ENCODE measurements around the gene RIMS4. TPM values are rescaled to one million over a fixed set of nuclear protein-coding genes. Genes with fewer than 3 reads are reported as not detected.

The RIMS4 gene
- total and polyA plus RNA-seq, 2 of the 8 experiments (the other 6 are each of a cell fraction or from before 2014, with no cell fraction given), result 13.3 to 44.2 TPM

- FAIRE-seq (no peak), DNase-seq (ENCODE audit: low read depth in 1 of 2, low spot score in 2 of 2) (no peak)
- H3K56ac ChIP-seq (replicated peaks; ENCODE audit: insufficient read length, low read depth, low read length), result no peak overlapping the region
- peak overlapping the region; percentile 66; the same call in 1 of the 2 replicates for H2AFZ ChIP-seq (ENCODE audit: low read length)
- H3K79me1 ChIP-seq (ENCODE audit: low read depth, low read length), result no peaks in the 10 kb centered on the region
- no peak overlapping the region for H3K4me3 ChIP-seq (ENCODE audit: extremely low read depth in 1 of 4, insufficient read depth in 2 of 4, low read depth in 3 of 4, low read length in 4 of 4)
- H3K18ac ChIP-seq (ENCODE audit: extremely low read depth, low read length), result no peak overlapping the region
- no peaks in the 10 kb centered on the region; the same call in 1 of the 2 replicates for H3K23me2 ChIP-seq (ENCODE audit: low read depth, low read length)
- no peaks in the 10 kb centered on the region for H3K36me3 ChIP-seq (ENCODE audit: control insufficient read depth in 2 of 4, insufficient read depth in 4 of 4, low read length in 3 of 4)
- H2BK5ac ChIP-seq (ENCODE audit: low read depth, low read length), result no peak overlapping the region
- H2AK5ac ChIP-seq (ENCODE audit: low read depth, low read length), result no peak overlapping the region
- POLR2A ChIA-PET (ENCODE audit: partially characterized antibody), result no interaction called here
- no peak overlapping the region for H3K9ac ChIP-seq (replicated peaks in 1 of 4; ENCODE audit: extremely low read depth in 1 of 4, low read depth in 3 of 4, low read length in 3 of 4)
- no peak overlapping the region for H2BK120ac ChIP-seq (replicated peaks; ENCODE audit: low read depth, low read length)
- no peak overlapping the region for H4K5ac ChIP-seq (ENCODE audit: insufficient read length, low read depth, low read length)
- no peaks in the 10 kb centered on the region for H3K79me2 ChIP-seq (ENCODE audit: control insufficient read depth in 1 of 2, insufficient read depth in 2 of 2, low read length in 2 of 2)
- no peak overlapping the region for H3K27ac ChIP-seq (ENCODE audit: low read depth, low read length)
- H2BK15ac ChIP-seq (ENCODE audit: low read length), result no peak overlapping the region
- no peak overlapping the region for H3K23ac ChIP-seq (ENCODE audit: insufficient read length)
- no peaks in the 10 kb centered on the region for H3K9me3 ChIP-seq (ENCODE audit: insufficient read depth in 2 of 2, low read depth in 1 of 2, low read length in 1 of 2)
- no peaks in the 10 kb centered on the region; a peak in 3 of 7 replicates for H3K4me1 ChIP-seq (replicated peaks in 1 of 4; ENCODE audit: control insufficient read depth in 3 of 4, insufficient read depth in 4 of 4, low read length in 3 of 4)
- H2BK20ac ChIP-seq (ENCODE audit: low read length), result no peak overlapping the region
- CTCF ChIA-PET (ENCODE audit: partially characterized antibody), result interaction anchor here (1.0 to 2.2 kb wide), 5 partner anchors 9 to 91 kb away, joined by 3 to 12 read pairs (median 5); no protein-coding TSS in a partner anchor
- H2BK12ac ChIP-seq (ENCODE audit: low read depth, low read length), result no peak overlapping the region
- no peak overlapping the region for H3K14ac ChIP-seq (ENCODE audit: insufficient read length)
- H3K4me2 ChIP-seq (ENCODE audit: insufficient read depth in 1 of 2, low read depth in 2 of 2, low read length in 2 of 2), result no peak overlapping the region
- H4K20me1 ChIP-seq (replicated peaks in 1 of 2; ENCODE audit: control insufficient read depth in 1 of 2, insufficient read depth in 2 of 2, low read length in 2 of 2), result no peaks in the 10 kb centered on the region
- no peak overlapping the region for H4K8ac ChIP-seq (ENCODE audit: extremely low read depth, insufficient read depth, low read length)
- no peaks in the 10 kb centered on the region for H3K27me3 ChIP-seq (replicated peaks in 1 of 4; ENCODE audit: control insufficient read depth in 3 of 4, extremely low read depth in 1 of 4, insufficient read depth in 3 of 4, low read length in 3 of 4)
- WGBS, 2 experiments (ENCODE audit: extremely low coverage in 1 of 2, insufficient coverage in 1 of 2, insufficient read length in 1 of 2, insufficient replicate concordance in 2 of 2, low coverage in 1 of 2, low lambda C conversion rate in 2 of 2, missing lambda C conversion rate in 1 of 2), result 90% methylated on average over 11 of the region's 11 CpGs; no CpG with 5 or more reads in 1 of the 2 experiments
- H3K4ac ChIP-seq (replicated peaks; ENCODE audit: insufficient read length, low read depth, low read length), result no peak overlapping the region
- H4K91ac ChIP-seq (replicated peaks; ENCODE audit: insufficient read length, low read length), result no peak overlapping the region
- TF ChIP-seq SAP30 (IDR thresholded peaks at IDR 0.05; ENCODE audit: insufficient read depth, insufficient replicate concordance, low read length), result no peak
- TF ChIP-seq MAFK (IDR thresholded peaks at IDR 0.05; ENCODE audit: low read depth, low read length), result no peak
- no peak for TF ChIP-seq TAF1 (IDR thresholded peaks at IDR 0.05; ENCODE audit: low read depth, low read length)
- TF ChIP-seq CTBP2 (IDR thresholded peaks at IDR 0.05; ENCODE audit: borderline replicate concordance, insufficient read depth, insufficient read length, low read length), result no peak
- no peak for TF ChIP-seq HDAC2 (IDR thresholded peaks at IDR 0.05; ENCODE audit: borderline replicate concordance in 1 of 2, low read depth in 2 of 2, low read length in 2 of 2)
- TF ChIP-seq RXRA (IDR thresholded peaks at IDR 0.05; ENCODE audit: insufficient read depth, low read depth, low read length), result no peak
- TF ChIP-seq EP300 (IDR thresholded peaks at IDR 0.05; ENCODE audit: borderline replicate concordance in 1 of 2, low read depth in 2 of 2, low read length in 2 of 2), result no peak
- no peak for TF ChIP-seq CEBPB (IDR thresholded peaks at IDR 0.05; ENCODE audit: low read depth, low read length)
These were observed 101.0 kb downstream of the RIMS4 start for GRCh38 chr20:44709380-44709779.

Measured in H1 (cell line).